Activated T-helper 1 cell treated with anti-CD3 and anti-CD28 coated beads, Interleukin-12 subunit alpha, Interleukin-12 subunit beta, Interleukin-2, Interleukin-4 antibody, amounts not matched to agents 30 ng/mL and 10 ng/mL and 1 ng/mL, durations not matched to agents 14 hours and 24 hours and 36 hours (primary cell): ENCODE measurements around the gene SAMD1. TPM values are rescaled to one million over a fixed set of nuclear protein-coding genes. Genes with fewer than 3 reads are reported as not detected.
A peak's percentile ranks its signal among the peaks of the same experiment; 100 is the strongest.

Experiments used
- DNase-seq: peaks from one replicate; pipeline ENCODE4 v3.0.0; 2021; ENCODE audit warnings: low spot score
- H3K27ac Mint-ChIP-seq: one replicate; pipeline ENCODE4 v1.8.0; 2021; ENCODE audit warnings: mild to moderate bottlenecking, mixed read lengths
- H3K27me3 Mint-ChIP-seq: one replicate; pipeline ENCODE4 v1.8.0; 2022; ENCODE audit warnings: mild to moderate bottlenecking, moderate library complexity, mixed read lengths; ENCODE audit not compliant: insufficient read depth
- H3K36me3 Mint-ChIP-seq: one replicate; pipeline ENCODE4 v1.8.0; 2021; ENCODE audit warnings: low read depth, mixed read lengths
- H3K4me1 Mint-ChIP-seq: one replicate; pipeline ENCODE4 v1.8.0; 2021; ENCODE audit warnings: low read depth, mixed read lengths
- H3K4me3 Mint-ChIP-seq: one replicate; pipeline ENCODE4 v1.8.0; 2021; ENCODE audit warnings: mild to moderate bottlenecking, moderate library complexity, mixed read lengths
- H3K9me3 Mint-ChIP-seq: one replicate; pipeline ENCODE4 v1.8.0; 2021; ENCODE audit warnings: mixed read lengths
- intact Hi-C: fragments of 100-400 bp; cut with micrococcal nuclease; formaldehyde crosslinking; loops from one replicate; pipeline ENCODE4 v1.15.1; 2024
- total RNA-seq: library from RNA; stranded (reverse); gene quantifications from 2 replicates; pipeline ENCODE4 v1.2.3, GENCODE V29; 2022

Gene SAMD1
- total RNA-seq, 1 donor from 2014 or later = 130 TPM

DNA sequence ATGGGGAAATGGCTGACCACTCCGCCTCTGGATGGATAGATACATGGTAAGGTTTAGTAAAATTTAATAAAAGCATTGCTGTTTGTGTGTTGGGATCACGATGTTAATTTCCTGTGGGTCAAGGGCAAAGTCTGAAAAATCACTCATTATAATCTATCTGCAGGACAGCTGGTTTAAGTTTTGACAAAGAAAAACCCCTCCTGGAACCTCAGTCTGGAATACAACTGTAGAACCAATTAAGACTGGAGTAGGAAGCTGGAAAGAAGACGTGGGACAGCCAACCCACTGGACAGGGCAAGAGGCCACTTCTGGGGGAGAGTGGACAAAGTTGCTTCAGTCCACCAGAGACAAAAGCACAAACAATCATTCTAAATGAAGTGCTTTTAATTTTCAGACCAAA lies 28.6 kb upstream of the SAMD1 start:
- H3K27ac Mint-ChIP-seq = peak overlapping the region; percentile 97
- no peak for DNase-seq
- peaks cover 34% of the 10 kb centered on the region for H3K4me1 Mint-ChIP-seq
- H3K27me3 Mint-ChIP-seq = peaks cover 2% of the 10 kb centered on the region
- H3K36me3 Mint-ChIP-seq = peaks cover 6% of the 10 kb centered on the region
- H3K4me3 Mint-ChIP-seq = peak overlapping the region; percentile 91
- no peaks in the 10 kb centered on the region for H3K9me3 Mint-ChIP-seq
- intact Hi-C loops = loop anchor here (5.0 to 10.0 kb wide), 2 partner anchors 344 to 522 kb away; partner anchors contain the start of gene C19orf53

DNA sequence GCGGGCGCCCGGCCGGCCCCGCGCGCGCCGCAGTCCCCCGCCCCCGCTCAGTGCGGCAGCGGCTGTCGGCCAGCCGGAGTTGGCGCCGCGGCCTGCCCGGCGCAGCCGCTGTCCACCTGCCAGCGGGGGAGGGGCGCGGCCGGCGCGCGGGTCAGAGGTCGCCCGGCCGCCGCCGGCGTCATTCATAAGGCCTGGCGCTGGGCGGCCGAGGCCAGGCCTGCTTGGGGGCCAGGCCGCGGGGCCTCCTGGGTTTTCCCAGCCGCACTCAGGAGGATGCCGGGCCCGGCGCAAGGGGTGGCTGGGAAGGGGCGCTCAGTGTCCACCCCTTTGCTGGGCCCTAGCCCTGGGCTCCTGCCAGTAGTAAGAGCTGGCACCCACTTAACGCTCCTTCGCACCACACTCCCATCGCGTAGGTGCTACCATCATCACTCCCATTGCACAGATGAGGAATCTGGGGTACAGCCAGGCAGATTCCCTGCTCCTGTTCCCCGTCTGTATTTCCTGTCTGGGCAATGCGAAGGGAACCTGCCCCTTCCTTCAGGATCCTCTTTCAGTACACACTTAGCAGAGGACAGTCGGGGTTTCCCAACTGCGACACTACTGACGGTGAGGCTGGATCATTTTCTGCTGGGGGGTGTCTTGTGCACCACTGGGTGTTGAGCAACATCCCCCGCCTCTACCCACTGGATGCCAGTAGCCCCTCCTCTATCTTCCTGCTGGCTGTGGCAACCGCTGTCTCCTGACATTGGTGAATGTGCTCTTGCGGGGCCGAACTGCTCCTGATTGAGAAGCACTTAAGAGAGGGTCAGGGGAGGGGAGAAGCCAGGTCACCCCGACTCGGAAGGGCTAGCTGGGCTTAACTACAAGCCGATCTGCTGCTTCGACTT lies 27.9 kb upstream of the SAMD1 start:
- Mint-ChIP-seq H3K27me3 (peaks cover 2% of the 10 kb centered on the region), H3K27ac (peak overlapping the region; percentile 97), H3K36me3 (peaks cover 6% of the 10 kb centered on the region), H3K4me3 (peak overlapping the region; percentile 91), H3K9me3 (no peaks in the 10 kb centered on the region), H3K4me1 (peaks cover 39% of the 10 kb centered on the region)
- no peak for DNase-seq
- intact Hi-C loops = loop anchor here (1.0 to 10.0 kb wide), 3 partner anchors 18 to 521 kb away; partner anchors contain the start of genes ASF1B and C19orf53

DNA sequence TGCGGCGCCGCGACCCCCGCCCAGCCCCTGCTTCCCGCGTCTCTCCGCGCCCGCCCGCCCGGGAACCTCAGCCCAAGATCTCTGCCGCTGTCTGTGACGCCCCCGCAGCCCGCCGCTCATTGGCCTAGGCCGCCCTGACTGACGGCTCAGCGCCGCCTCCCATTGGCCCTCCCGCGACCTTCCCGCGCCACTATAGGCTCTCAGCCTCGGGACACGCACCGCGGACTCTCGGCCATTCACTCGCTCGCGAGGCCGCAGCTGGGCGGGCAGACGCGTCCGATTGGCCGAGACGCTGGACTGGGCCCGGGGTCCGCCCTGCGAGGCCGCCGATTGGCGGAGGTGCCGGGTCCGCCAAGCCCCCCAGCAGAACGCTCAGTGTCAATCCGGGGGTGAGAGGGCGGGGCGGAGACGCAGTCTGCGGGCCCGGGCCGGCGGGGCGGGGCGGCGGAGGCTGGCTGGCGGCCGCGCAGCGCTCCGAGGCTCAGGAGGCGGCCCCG lies 27.2 kb upstream of the SAMD1 start, which contains the start of gene PRKACA:
Gene PRKACA (minus strand): TSS at position 95 of the 497 bp plus-strand sequence. CDS start 215 bp downstream, outside the sequence.
- H3K27ac Mint-ChIP-seq = peak within 1 kb of the TSS; percentile 97
- H3K4me1 Mint-ChIP-seq = peaks cover 39% of the 10 kb centered on the region
- H3K9me3 Mint-ChIP-seq = no peaks in the 10 kb centered on the region
- peak; percentile 99 for DNase-seq
- intact Hi-C loops = loop anchor here (1.0 to 10.0 kb wide), 6 partner anchors 19 to 520 kb away; partner anchors contain the start of genes ASF1B and C19orf53
- H3K4me3 Mint-ChIP-seq = peak within 1 kb of the TSS; percentile 94
- peaks cover 4% of the 10 kb centered on the region for H3K36me3 Mint-ChIP-seq
- H3K27me3 Mint-ChIP-seq = peaks cover 2% of the 10 kb centered on the region

DNA sequence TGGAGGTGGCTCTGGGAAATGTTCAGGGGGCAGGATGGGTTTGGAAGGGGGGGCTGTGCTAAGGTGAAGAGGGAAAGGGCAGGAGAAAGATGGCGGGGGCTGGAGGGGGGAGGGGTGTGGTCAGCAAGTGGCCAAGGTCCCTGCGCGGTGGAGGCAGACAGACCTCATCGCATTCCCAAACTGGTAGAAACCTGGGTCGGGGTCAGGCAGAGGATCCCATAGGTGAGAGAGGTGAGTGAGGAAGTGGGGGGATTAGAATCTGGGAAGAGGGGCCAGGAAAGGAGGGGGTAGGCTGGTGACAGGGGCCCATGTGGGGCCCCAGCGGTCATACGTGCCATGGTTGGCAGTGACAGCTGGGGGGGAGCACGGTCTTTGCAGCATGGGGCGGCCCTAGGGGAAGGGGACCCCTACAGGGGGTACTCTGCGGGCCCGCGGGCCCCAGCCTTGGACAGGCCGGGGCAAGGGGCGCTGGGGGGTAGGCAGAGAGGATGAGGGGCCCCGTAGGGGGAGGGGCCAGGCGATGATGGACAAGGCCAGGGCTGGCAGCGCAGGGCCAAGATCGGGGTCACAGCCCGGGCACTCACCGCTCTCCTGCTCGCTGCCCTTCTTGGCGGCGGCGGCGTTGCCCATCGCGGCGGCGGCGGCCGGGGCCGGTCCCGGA lies 26.5 kb upstream of the SAMD1 start:
- intact Hi-C loops = loop anchor here (1.0 to 10.0 kb wide), 5 partner anchors 26 to 520 kb away; partner anchors contain the start of gene C19orf53
- H3K36me3 Mint-ChIP-seq = peaks cover 4% of the 10 kb centered on the region
- H3K27me3 Mint-ChIP-seq = peaks cover 2% of the 10 kb centered on the region
- no peaks in the 10 kb centered on the region for H3K9me3 Mint-ChIP-seq
- H3K4me3 Mint-ChIP-seq = peak overlapping the region; percentile 94
- peak overlapping the region; percentile 89 for H3K27ac Mint-ChIP-seq
- peaks cover 39% of the 10 kb centered on the region for H3K4me1 Mint-ChIP-seq
- no peak for DNase-seq

DNA sequence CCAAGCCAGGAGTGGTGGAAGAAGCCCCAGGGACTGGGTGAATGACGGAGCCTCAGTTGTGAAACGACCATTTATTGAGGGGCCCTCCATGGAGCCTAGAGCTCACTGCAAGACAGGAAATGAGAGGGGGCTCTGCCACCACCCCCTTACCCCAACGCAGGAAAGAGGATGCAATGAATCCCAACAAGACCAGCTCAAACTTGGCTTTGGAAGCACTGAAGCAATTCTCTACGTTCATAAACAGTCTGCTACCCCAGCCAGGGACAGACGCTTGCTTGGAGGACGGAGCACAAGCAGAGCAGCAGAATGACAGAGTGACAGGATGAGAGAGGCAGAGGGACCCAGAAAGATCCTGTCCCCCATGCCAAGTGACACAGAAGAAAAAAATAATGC lies 26.0 kb upstream of the SAMD1 start:
- peak overlapping the region; percentile 89 for H3K27ac Mint-ChIP-seq
- H3K36me3 Mint-ChIP-seq = peaks cover 4% of the 10 kb centered on the region
- no peak for DNase-seq
- H3K27me3 Mint-ChIP-seq = peaks cover 2% of the 10 kb centered on the region
- H3K9me3 Mint-ChIP-seq = no peaks in the 10 kb centered on the region
- peak overlapping the region; percentile 94 for H3K4me3 Mint-ChIP-seq
- intact Hi-C loops = loop anchor here (5.0 to 10.0 kb wide), 2 partner anchors 342 to 519 kb away; partner anchors contain the start of gene C19orf53
- H3K4me1 Mint-ChIP-seq = peaks cover 39% of the 10 kb centered on the region

DNA sequence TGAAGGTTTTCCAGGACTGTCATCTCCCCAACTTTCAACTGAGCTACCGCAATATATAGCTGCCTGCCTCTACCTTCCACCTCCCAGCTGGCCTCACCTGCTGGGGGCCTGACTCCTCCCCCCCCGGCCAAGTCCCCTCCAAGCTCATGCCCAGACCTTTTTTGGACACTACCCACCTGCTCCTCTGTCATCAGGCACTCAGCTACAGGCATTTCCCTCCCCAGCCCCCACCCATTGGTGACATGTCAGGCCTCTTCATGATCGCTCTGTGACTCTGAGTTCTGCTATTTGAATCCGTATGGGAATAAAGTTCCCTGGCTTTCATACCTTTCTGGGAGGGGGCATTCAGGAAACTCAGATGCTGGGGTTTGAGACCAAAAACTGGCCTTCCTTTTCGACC lies 25.2 kb upstream of the SAMD1 start:
- intact Hi-C loops = loop anchor here (5.0 to 10.0 kb wide), 2 partner anchors 341 to 518 kb away; partner anchors contain the start of gene C19orf53
- H3K27ac Mint-ChIP-seq = no peak overlapping the region
- H3K36me3 Mint-ChIP-seq = peaks cover 4% of the 10 kb centered on the region
- no peaks in the 10 kb centered on the region for H3K9me3 Mint-ChIP-seq
- peak overlapping the region; percentile 94 for H3K4me3 Mint-ChIP-seq
- no peak for DNase-seq
- peaks cover 39% of the 10 kb centered on the region for H3K4me1 Mint-ChIP-seq
- H3K27me3 Mint-ChIP-seq = peaks cover 2% of the 10 kb centered on the region

DNA sequence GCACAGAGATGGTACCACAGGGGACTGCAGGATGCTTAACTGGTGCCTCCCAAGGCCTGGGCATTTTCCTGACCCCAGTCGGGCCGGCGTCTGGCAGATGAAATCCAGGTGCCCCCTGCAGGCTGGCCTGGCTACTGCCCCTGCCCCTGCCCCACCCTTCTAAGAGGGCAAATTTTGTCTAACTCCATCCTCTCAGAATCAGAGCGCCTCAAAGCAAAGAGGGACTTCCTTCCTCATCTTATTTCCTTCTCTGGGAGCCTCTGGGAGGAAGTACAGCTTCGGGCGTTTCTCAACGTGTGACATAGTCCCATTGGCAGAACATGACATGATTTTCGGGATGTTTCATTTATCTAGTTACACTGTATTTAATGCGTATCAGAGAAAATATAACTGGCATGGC lies 24.3 kb upstream of the SAMD1 start:
- H3K9me3 Mint-ChIP-seq = no peaks in the 10 kb centered on the region
- peaks cover 39% of the 10 kb centered on the region for H3K4me1 Mint-ChIP-seq
- DNase-seq = peak; percentile 22
- intact Hi-C loops = loop anchor here (5.0 to 10.0 kb wide), 2 partner anchors 340 to 518 kb away; partner anchors contain the start of gene C19orf53
- no peak overlapping the region for H3K4me3 Mint-ChIP-seq
- peaks cover 1% of the 10 kb centered on the region for H3K36me3 Mint-ChIP-seq
- no peak overlapping the region for H3K27ac Mint-ChIP-seq
- H3K27me3 Mint-ChIP-seq = peaks cover 2% of the 10 kb centered on the region

DNA sequence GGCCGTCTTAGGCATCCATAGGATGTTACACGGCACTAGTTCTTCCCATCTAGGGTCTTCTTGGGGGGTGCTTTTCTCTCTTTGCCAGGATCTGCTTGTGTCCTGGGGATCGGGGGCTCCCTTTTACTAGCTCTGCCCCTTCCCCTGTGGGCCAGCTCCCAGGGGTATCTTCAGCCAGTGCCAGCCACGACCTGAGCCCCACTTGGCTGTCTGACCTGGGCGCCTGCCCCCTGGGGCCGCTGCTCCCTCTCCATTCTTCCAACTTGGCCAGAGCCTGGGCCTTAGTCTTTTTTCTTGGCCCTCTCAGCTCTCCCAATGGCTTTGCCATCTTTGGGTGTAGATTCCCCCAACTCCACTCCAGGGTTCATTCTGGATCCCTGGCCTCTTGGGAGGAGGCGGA lies 23.9 kb upstream of the SAMD1 start:
- Mint-ChIP-seq H3K4me1 (peaks cover 39% of the 10 kb centered on the region), H3K36me3 (peaks cover 1% of the 10 kb centered on the region), H3K4me3 (no peak overlapping the region), H3K27me3 (peaks cover 2% of the 10 kb centered on the region), H3K27ac (no peak overlapping the region), H3K9me3 (no peaks in the 10 kb centered on the region)
- intact Hi-C loops = loop anchor here (10.0 kb wide), 1 partner anchor 340 kb away; the partner anchor contains the start of gene C19orf53
- DNase-seq = no peak

DNA sequence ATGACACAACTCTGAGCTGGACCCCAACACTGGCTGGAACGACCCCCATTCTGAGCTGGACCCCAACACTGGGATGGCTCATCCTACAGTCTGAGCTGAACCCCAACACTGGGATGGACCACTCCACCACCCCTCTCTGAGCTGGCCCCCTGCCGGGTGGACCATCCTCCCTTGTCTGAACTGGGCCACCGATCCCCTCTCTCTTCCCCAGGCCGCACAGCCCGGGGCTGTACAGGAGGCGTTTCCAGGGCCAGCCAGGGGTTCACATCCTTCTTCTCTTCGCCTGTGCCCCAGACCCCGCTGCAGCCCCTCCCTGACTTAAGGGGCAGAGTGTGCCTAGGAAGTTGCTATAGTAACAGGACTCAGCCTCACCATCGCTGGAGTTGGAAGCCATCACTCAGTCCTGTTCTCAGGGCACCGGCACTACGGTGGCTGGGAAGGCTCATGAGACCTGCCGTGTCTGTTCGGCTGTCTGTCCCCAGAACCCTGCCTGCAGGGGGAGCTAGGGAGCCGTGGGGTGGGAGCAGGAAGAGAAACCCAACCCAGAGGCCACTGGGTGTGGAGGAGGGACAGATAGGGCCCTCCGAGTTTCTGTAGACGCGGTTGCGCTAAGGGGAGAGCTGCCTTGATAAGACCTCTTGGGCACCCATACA lies 23.3 kb upstream of the SAMD1 start:
- H3K4me1 Mint-ChIP-seq = peaks cover 34% of the 10 kb centered on the region
- intact Hi-C loops = loop anchor here (10.0 kb wide), 1 partner anchor 339 kb away; the partner anchor contains the start of gene C19orf53
- no peaks in the 10 kb centered on the region for H3K9me3 Mint-ChIP-seq
- peak; percentile 31 for DNase-seq
- H3K27ac Mint-ChIP-seq = peak overlapping the region; percentile 18
- peaks cover 1% of the 10 kb centered on the region for H3K36me3 Mint-ChIP-seq
- H3K27me3 Mint-ChIP-seq = peaks cover 2% of the 10 kb centered on the region
- peak overlapping the region; percentile 5 for H3K4me3 Mint-ChIP-seq

DNA sequence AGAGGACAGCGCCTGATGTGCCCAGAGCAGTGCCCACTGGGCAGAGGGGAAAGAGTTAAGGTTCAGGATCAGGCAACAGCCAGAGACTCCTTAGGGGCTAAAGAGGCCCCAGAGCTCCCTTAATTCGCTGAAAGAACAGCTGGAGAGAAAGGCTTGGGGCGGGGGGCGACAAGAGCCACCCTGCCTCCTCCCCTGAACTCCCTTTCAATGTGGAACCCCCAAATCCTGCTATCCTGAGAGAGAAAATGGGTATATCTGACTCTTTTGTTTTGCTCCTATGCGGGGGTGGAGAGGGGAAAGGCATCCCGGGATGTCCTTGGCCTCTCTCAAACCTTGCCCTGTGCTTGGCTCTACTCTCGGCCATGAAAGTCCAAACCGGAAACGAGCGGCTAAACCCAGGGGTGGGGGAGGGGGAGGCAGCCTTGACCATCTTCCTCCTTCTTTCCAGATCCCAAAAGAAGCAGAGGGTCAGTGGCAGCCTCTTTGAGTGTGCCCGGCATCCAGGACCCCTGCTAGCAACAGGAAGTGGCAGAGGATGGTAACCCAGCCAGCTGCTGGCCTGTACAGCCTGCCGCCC lies 22.3 kb upstream of the SAMD1 start:
- no peaks in the 10 kb centered on the region for H3K27me3 Mint-ChIP-seq
- H3K4me1 Mint-ChIP-seq = peaks cover 28% of the 10 kb centered on the region
- no peak for DNase-seq
- no peak overlapping the region for H3K27ac Mint-ChIP-seq
- no peaks in the 10 kb centered on the region for H3K36me3 Mint-ChIP-seq
- H3K4me3 Mint-ChIP-seq = no peak overlapping the region
- no peaks in the 10 kb centered on the region for H3K9me3 Mint-ChIP-seq
- intact Hi-C loops = loop anchor here (10.0 kb wide), 1 partner anchor 338 kb away; the partner anchor contains the start of gene C19orf53

DNA sequence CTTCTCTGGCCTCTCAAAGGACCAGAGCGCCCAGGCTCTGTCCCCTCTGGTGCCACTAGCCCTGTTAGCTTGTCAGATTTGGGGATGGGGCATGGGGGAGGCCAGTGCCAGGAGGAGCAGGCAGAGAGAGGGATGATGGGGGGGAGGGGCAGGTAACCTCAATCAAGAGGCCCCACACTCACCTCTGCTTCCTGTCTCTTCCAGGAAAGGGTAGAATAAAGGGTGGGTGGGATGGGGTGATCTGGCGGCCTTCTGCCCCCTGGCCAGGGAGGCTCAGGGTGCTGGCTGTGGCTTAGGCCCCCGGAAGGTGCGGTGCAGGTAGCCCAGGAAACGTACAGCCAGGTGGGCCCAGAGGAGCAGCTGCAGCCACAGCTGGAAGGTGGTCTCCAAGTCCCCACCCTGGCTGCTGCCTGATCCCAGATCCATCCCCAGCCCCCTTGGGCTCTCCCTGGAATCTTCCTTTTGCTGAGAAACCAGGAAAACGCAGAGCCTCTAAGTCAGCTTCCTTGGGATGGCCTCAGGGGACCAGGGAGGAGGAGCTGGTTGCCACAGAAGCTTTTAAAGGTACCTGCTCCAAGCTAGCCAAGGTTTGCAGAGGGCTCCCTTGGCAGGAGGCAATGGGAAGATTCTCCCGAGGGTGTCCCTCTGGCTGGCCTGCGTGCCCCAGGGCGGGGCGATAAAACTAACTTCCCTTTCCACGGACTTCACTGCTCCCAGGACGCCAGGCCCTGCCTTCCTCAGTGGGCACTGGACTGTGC lies 21.7 kb upstream of the SAMD1 start:
- no peak for DNase-seq
- no peaks in the 10 kb centered on the region for H3K27me3 Mint-ChIP-seq
- no peak overlapping the region for H3K27ac Mint-ChIP-seq
- intact Hi-C loops = loop anchor here (10.0 kb wide), 1 partner anchor 337 kb away; the partner anchor contains the start of gene C19orf53
- H3K4me3 Mint-ChIP-seq = no peak overlapping the region
- H3K36me3 Mint-ChIP-seq = no peaks in the 10 kb centered on the region
- peaks cover 28% of the 10 kb centered on the region for H3K4me1 Mint-ChIP-seq
- H3K9me3 Mint-ChIP-seq = no peaks in the 10 kb centered on the region
